CD4-positive, alpha-beta T cell (primary cell): ENCODE results near the gene GNAS-AS1. TPM values are rescaled to one million over a fixed set of nuclear protein-coding genes. Genes with fewer than 3 reads are reported as not detected.
A peak's percentile ranks its signal among the peaks of the same experiment; 100 is the strongest.

ENCODE experiments used
- ATAC-seq: fragments of 200-7000 bp; cut with Tn5 transposase; one replicate; pipeline ENCODE4 v1.10.0; 2022; ENCODE audit warnings: mild to moderate bottlenecking; ENCODE audit not compliant: poor library complexity
- CTCF ChIA-PET: fragments of 350-600 bp; sonication (Branson Sonifier 250); formaldehyde crosslinking; loops from one replicate; lab custom pipeline; 2021; ENCODE audit warnings: antibody characterized with exemption, inconsistent platforms; lab: Charles Lee
- POLR2A ChIA-PET: fragments of 350-600 bp; sonication (Branson Sonifier 250); formaldehyde crosslinking; loops from one replicate; lab custom pipeline; 2021; ENCODE audit warnings: antibody characterized with exemption, inconsistent platforms; lab: Charles Lee
- DNase-seq, 14 experiments: peaks; one replicate each; pipeline ENCODE4 v3.0.0-alpha.2; 2013 to 2020; ENCODE audit warnings: mixed read lengths in 2 of 14
- H3K27ac ChIP-seq, 2 donors: one replicate each; pipeline versions ENCODE4 v1.5.1 to v1.7.0; 2013; ENCODE audit warnings: low read length in 2 of 2, low read depth in 1 of 2, mild to moderate bottlenecking in 1 of 2
- H3K27me3 ChIP-seq, 2 experiments: 1 replicate in 1 of 2; 2 replicates in 1 of 2; pipeline versions ENCODE4 v1.6.1 to v1.7.0; 2013; ENCODE audit warnings: low read length in 2 of 2, control low read depth in 1 of 2, mild to moderate bottlenecking in 1 of 2, moderate library complexity in 1 of 2; ENCODE audit not compliant: insufficient read depth in 2 of 2, control insufficient read depth in 1 of 2
- H3K36me3 ChIP-seq: one replicate; pipeline ENCODE4 v1.6.1; 2013; ENCODE audit warnings: low read length, control low read depth; ENCODE audit not compliant: insufficient read depth
- H3K4me1 ChIP-seq: one replicate; pipeline ENCODE4 v1.6.1; 2013; ENCODE audit warnings: low read length, control low read depth; ENCODE audit not compliant: insufficient read depth
- H3K4me3 ChIP-seq: one replicate; pipeline ENCODE4 v1.5.1; 2013; ENCODE audit warnings: mild to moderate bottlenecking, low read length, moderate library complexity
- H3K9me3 ChIP-seq, 2 experiments: 1 replicate in 1 of 2; 2 replicates in 1 of 2; pipeline versions ENCODE4 v1.6.1 to v1.7.0; 2013; ENCODE audit warnings: low read length in 2 of 2, mild to moderate bottlenecking in 2 of 2, control low read depth in 1 of 2, moderate library complexity in 1 of 2; ENCODE audit not compliant: control insufficient read depth in 1 of 2, insufficient read depth in 1 of 2
- H3K27ac Mint-ChIP-seq: one replicate; pipeline ENCODE4 v1.8.0; 2020; ENCODE audit warnings: mixed read lengths
- H3K27me3 Mint-ChIP-seq: one replicate; pipeline ENCODE4 v1.8.0; 2021; ENCODE audit warnings: mixed read lengths
- H3K36me3 Mint-ChIP-seq: one replicate; pipeline ENCODE4 v1.8.0; 2021; ENCODE audit warnings: low read depth, mixed read lengths
- H3K4me1 Mint-ChIP-seq: one replicate; pipeline ENCODE4 v1.8.0; 2021; ENCODE audit warnings: low read depth, mixed read lengths
- H3K4me3 Mint-ChIP-seq: one replicate; pipeline ENCODE4 v1.8.0; 2020; ENCODE audit warnings: mild to moderate bottlenecking, mixed read lengths
- H3K9me3 Mint-ChIP-seq: one replicate; pipeline ENCODE4 v1.8.0; 2020; ENCODE audit warnings: mixed read lengths
- CTCF ChIP-seq: fragments of 200-600 bp; IDR thresholded peaks from one replicate; pipeline ENCODE4 v1.8.0; 2022; ENCODE audit warnings: antibody characterized with exemption, mild to moderate bottlenecking
- intact Hi-C, 2 experiments: fragments of 100-400 bp; cut with DNase I in 1 of 2; cut with micrococcal nuclease in 1 of 2; formaldehyde crosslinking; loops; one replicate each; pipeline versions ENCODE4 v1.15.1 to v1.9.0; 2023 to 2025; cut with DNase I, micrococcal nuclease
- total RNA-seq, 174 experiments: library from RNA in 2 of 174; stranded (reverse) in 2 of 174; gene quantifications; one replicate each; pipeline ENCODE4 v1.2.3 and lab custom pipeline; 2021 to 2026

Gene GNAS-AS1
- total RNA-seq, 2 experiments from 2014 or later, result not detected

- H3K4me1 ChIP-seq, result no peaks in the 10 kb centered on the region
- ATAC-seq, result no peak
- intact Hi-C loops, result no loop called here
- Mint-ChIP-seq H3K9me3 (no peaks in the 10 kb centered on the region), H3K36me3 (no peaks in the 10 kb centered on the region), H3K4me3 (no peak overlapping the region), H3K27ac (no peak overlapping the region), H3K4me1 (no peaks in the 10 kb centered on the region), H3K27me3 (peaks cover 52% of the 10 kb centered on the region)
- no peak for TF ChIP-seq CTCF
- no peak overlapping the region for H3K4me3 ChIP-seq
- H3K36me3 ChIP-seq, result no peaks in the 10 kb centered on the region
- H3K27me3 ChIP-seq, result peaks cover 6 to 9% of the 10 kb centered on the region in 2 experiments
- peaks cover 0 to 9% of the 10 kb centered on the region in 2 experiments for H3K9me3 ChIP-seq
- ChIA-PET CTCF (no interaction called here), POLR2A (no interaction called here)
- no peak overlapping the region for H3K27ac ChIP-seq
- DNase-seq, result no peak
These were observed 69.6 kb downstream of the GNAS-AS1 start for GRCh38 chr20:58781138-58781537.

- ATAC-seq, result no peak
- Mint-ChIP-seq H3K9me3 (no peaks in the 10 kb centered on the region), H3K4me1 (no peaks in the 10 kb centered on the region), H3K27ac (no peak overlapping the region), H3K4me3 (no peak overlapping the region), H3K36me3 (no peaks in the 10 kb centered on the region), H3K27me3 (peaks cover 47% of the 10 kb centered on the region)
- Histone ChIP-seq H3K4me3 (no peak overlapping the region), H3K27me3 (peaks cover 3 to 4% of the 10 kb centered on the region in 2 experiments), H3K4me1 (no peaks in the 10 kb centered on the region), H3K27ac (no peak overlapping the region), H3K36me3 (no peaks in the 10 kb centered on the region), H3K9me3 (no peaks in the 10 kb centered on the region)
- no peak for TF ChIP-seq CTCF
- intact Hi-C loops, result no loop called here
- ChIA-PET CTCF (no interaction called here), POLR2A (no interaction called here)
- DNase-seq, result peak in 1 of 14 experiments; percentile 16
These were observed 71.9 kb downstream of the GNAS-AS1 start for GRCh38 chr20:58778760-58779159.

GRCh38 chr20:58777657-58778056, 73.0 kb downstream of the GNAS-AS1 start:
- no peak for DNase-seq
- H3K36me3 Mint-ChIP-seq, result no peaks in the 10 kb centered on the region
- H3K27me3 ChIP-seq, result peaks cover 0 to 2% of the 10 kb centered on the region in 2 experiments
- no peak overlapping the region for H3K4me3 ChIP-seq
- ChIA-PET CTCF (no interaction called here), POLR2A (no interaction called here)
- H3K27me3 Mint-ChIP-seq, result peaks cover 50% of the 10 kb centered on the region
- H3K27ac ChIP-seq, result no peak overlapping the region
- H3K36me3 ChIP-seq, result no peaks in the 10 kb centered on the region
- H3K4me1 Mint-ChIP-seq, result no peaks in the 10 kb centered on the region
- no peaks in the 10 kb centered on the region for H3K9me3 ChIP-seq
- H3K4me3 Mint-ChIP-seq, result no peak overlapping the region
- H3K4me1 ChIP-seq, result no peaks in the 10 kb centered on the region
- intact Hi-C loops, result no loop called here
- H3K9me3 Mint-ChIP-seq, result no peaks in the 10 kb centered on the region
- no peak overlapping the region for H3K27ac Mint-ChIP-seq
- ATAC-seq, result no peak
- no peak for TF ChIP-seq CTCF
